Tibial artery (tissue), 4 donors: ENCODE measurements around the gene PRXL2B.
A peak's percentile ranks its signal among the peaks of the same experiment; 100 is the strongest.

Experiments used
- DNase-seq, 2 donors: peaks; one replicate each; pipeline ENCODE4 v3.0.0-alpha.2; 2019
- H3K27ac ChIP-seq, 2 donors: fragments of 200-600 bp; sonication (generic) in 1 of 2; 1 replicate in 1 of 2; 2 replicates in 1 of 2; pipeline ENCODE4 v1.5.1; 2018 to 2019; ENCODE audit warnings: mild to moderate bottlenecking in 1 of 2
- H3K27me3 ChIP-seq, 2 donors: fragments of 200-600 bp; sonication (generic) in 1 of 2; one replicate each; pipeline versions ENCODE4 v1.5.1 to v1.6.0; 2016 to 2019
- H3K36me3 ChIP-seq, 3 donors: fragments of 200-600 bp; sonication (generic) in 2 of 3; one replicate each; pipeline ENCODE4 v1.5.1; 2016 to 2019; ENCODE audit warnings: mild to moderate bottlenecking in 2 of 3
- H3K4me1 ChIP-seq, 4 donors: fragments of 200-600 bp; sonication (generic) in 2 of 4; 1 replicate in 3 of 4; 2 replicates in 1 of 4; pipeline ENCODE4 v1.5.1; 2016 to 2019
- H3K4me3 ChIP-seq, 2 donors: fragments of 200-600 bp; sonication (generic) in 1 of 2; 1 replicate in 1 of 2; 2 replicates in 1 of 2; pipeline ENCODE4 v1.5.1; 2018 to 2019; ENCODE audit warnings: mild to moderate bottlenecking in 2 of 2
- H3K9me3 ChIP-seq, 3 donors: fragments of 200-600 bp; sonication (generic) in 1 of 3; one replicate each; pipeline ENCODE4 v1.5.1; 2016 to 2019
- CTCF ChIP-seq, 2 experiments: fragments of 200-600 bp in 1 of 2; fragments of 450-650 bp in 1 of 2; IDR thresholded peaks; one replicate each; pipeline ENCODE4 v1.5.1; 2017 to 2019; ENCODE audit warnings: antibody characterized with exemption in 2 of 2, mild to moderate bottlenecking in 1 of 2, moderate library complexity in 1 of 2
- intact Hi-C: fragments of 100-400 bp; cut with DNase I; formaldehyde crosslinking; loops from one replicate; pipeline ENCODE4 v1.15.0; 2023; ENCODE audit warnings: low total_unique reads

PRXL2B gene

GRCh38 chr1:2586154-2587070, at the start of gene PRXL2B:
Gene PRXL2B, plus strand, starts transcription at chr1:2586777. Its CDS starts 109 bp downstream, at chr1:2586886.
- Histone ChIP-seq H3K27me3 (peaks cover 0 to 13% of the 10 kb centered on the region in 2 donors), H3K4me3 (peak within 1 kb of the TSS; percentile 93 to 98), H3K9me3 (no peaks in the 10 kb centered on the region), H3K36me3 (peaks cover 0 to 13% (median 0%) of the 10 kb centered on the region in 3 donors), H3K4me1 (peaks cover 5 to 37% (median 19%) of the 10 kb centered on the region in 4 donors), H3K27ac (peak within 1 kb of the TSS; percentile 91 to 98)
- DNase-seq: peak; percentile 99 to 100
- intact Hi-C loops: loop anchor here (2.0 to 10.0 kb wide), 2 partner anchors 56 to 172 kb away; partner anchors contain the start of gene PEX10
- no peak for TF ChIP-seq CTCF (IDR thresholded peaks at IDR 0.05)

- no peaks in the 10 kb centered on the region for H3K9me3 ChIP-seq
- no peak overlapping the region for H3K27ac ChIP-seq
- DNase-seq: no peak
- intact Hi-C loops: no loop called here
- peaks cover 0 to 8% (median 3%) of the 10 kb centered on the region in 4 donors for H3K4me1 ChIP-seq
- H3K4me3 ChIP-seq: no peak overlapping the region
- peaks cover 0 to 42% of the 10 kb centered on the region in 2 donors for H3K27me3 ChIP-seq
- no peaks in the 10 kb centered on the region for H3K36me3 ChIP-seq
- TF ChIP-seq CTCF (IDR thresholded peaks at IDR 0.05): no peak
Observed at GRCh38 chr1:2537784-2538115, 48.8 kb upstream of the PRXL2B start.

GRCh38 chr1:2538376-2538775, 48.2 kb upstream of the PRXL2B start:
- Histone ChIP-seq H3K27ac (no peak overlapping the region), H3K27me3 (peaks cover 0 to 48% of the 10 kb centered on the region in 2 donors), H3K9me3 (no peaks in the 10 kb centered on the region), H3K4me1 (peaks cover 0 to 11% (median 3%) of the 10 kb centered on the region in 4 donors), H3K36me3 (no peaks in the 10 kb centered on the region), H3K4me3 (no peak overlapping the region)
- TF ChIP-seq CTCF (IDR thresholded peaks at IDR 0.05): no peak
- intact Hi-C loops: no loop called here
- DNase-seq: no peak

GRCh38 chr1:2538872-2539271, 47.7 kb upstream of the PRXL2B start:
- Histone ChIP-seq H3K27me3 (peaks cover 0 to 53% of the 10 kb centered on the region in 2 donors), H3K9me3 (no peaks in the 10 kb centered on the region), H3K4me1 (peaks cover 0 to 16% (median 5%) of the 10 kb centered on the region in 4 donors), H3K27ac (no peak overlapping the region), H3K36me3 (no peaks in the 10 kb centered on the region), H3K4me3 (no peak overlapping the region)
- TF ChIP-seq CTCF (IDR thresholded peaks at IDR 0.05): no peak
- no peak for DNase-seq
- intact Hi-C loops: no loop called here

GRCh38 chr1:2539312-2539907, 47.2 kb upstream of the PRXL2B start:
- H3K27me3 ChIP-seq: peaks cover 0 to 59% of the 10 kb centered on the region in 2 donors
- H3K4me1 ChIP-seq: peaks cover 0 to 22% (median 5%) of the 10 kb centered on the region in 4 donors
- no peak for DNase-seq
- H3K4me3 ChIP-seq: no peak overlapping the region
- TF ChIP-seq CTCF (IDR thresholded peaks at IDR 0.05): no peak
- no peaks in the 10 kb centered on the region for H3K9me3 ChIP-seq
- no peak overlapping the region for H3K27ac ChIP-seq
- no peaks in the 10 kb centered on the region for H3K36me3 ChIP-seq
- intact Hi-C loops: no loop called here
